HepG2 (cell line): ENCODE data around the gene SERINC1. TPM values are rescaled to one million over a fixed set of nuclear protein-coding genes. Genes with fewer than 3 reads are reported as not detected.

ENCODE experiments used
- CBX1 ChIP-seq: IDR thresholded peaks from one replicate; pipeline ENCODE4 v1.6.1; 2016; ENCODE audit warnings: antibody characterized with exemption, low read depth
- DR1 ChIP-seq: sonication (generic); formaldehyde crosslinking; IDR thresholded peaks from 2 replicates; pipeline ENCODE4 v1.8.0; 2021; ENCODE audit warnings: mild to moderate bottlenecking, missing genetic modification reagents, inconsistent platforms
- GTF3A ChIP-seq: sonication (generic); formaldehyde crosslinking; conservative IDR thresholded peaks from 2 replicates; pipeline ENCODE4 v1.4.0; 2020; ENCODE audit warnings: mild to moderate bottlenecking, missing genetic modification reagents
- ISX ChIP-seq: sonication (generic); formaldehyde crosslinking; conservative IDR thresholded peaks from 2 replicates; pipeline ENCODE4 v1.5.0; 2020; ENCODE audit warnings: missing genetic modification reagents
- MTF1 ChIP-seq: sonication (generic); formaldehyde crosslinking; IDR thresholded peaks from 2 replicates; pipeline ENCODE4 v1.5.0; 2020; ENCODE audit warnings: missing genetic modification reagents
- POGZ ChIP-seq: sonication (generic); formaldehyde crosslinking; IDR thresholded peaks from 2 replicates; pipeline ENCODE4 v1.4.0; 2020; ENCODE audit warnings: mild to moderate bottlenecking, missing genetic modification reagents
- RBFOX2 ChIP-seq: fragments of 200-400 bp; formaldehyde crosslinking; IDR thresholded peaks from 2 replicates; pipeline ENCODE4 v1.6.1; 2017; ENCODE audit warnings: low read depth, mild to moderate bottlenecking, low read length
- RELA ChIP-seq: sonication (generic); formaldehyde crosslinking; IDR thresholded peaks from 2 replicates; pipeline ENCODE4 v1.4.0; 2020; ENCODE audit warnings: missing genetic modification reagents
- RFXAP ChIP-seq: sonication (generic); formaldehyde crosslinking; IDR thresholded peaks from 2 replicates; pipeline ENCODE4 v1.4.0; 2020; ENCODE audit warnings: missing genetic modification reagents, borderline replicate concordance
- SALL2 ChIP-seq: sonication (generic); formaldehyde crosslinking; IDR thresholded peaks from 2 replicates; pipeline ENCODE4 v1.8.1; 2023; ENCODE audit warnings: mild to moderate bottlenecking, missing genetic modification reagents, inconsistent platforms
- SSRP1 ChIP-seq: IDR thresholded peaks from 2 replicates; pipeline ENCODE4 v1.6.1; 2016; ENCODE audit warnings: control low read depth
- TSC22D2 ChIP-seq: sonication (generic); formaldehyde crosslinking; IDR thresholded peaks from 2 replicates; pipeline ENCODE4 v1.5.1; 2020; ENCODE audit warnings: missing genetic modification reagents, mild to moderate bottlenecking, borderline replicate concordance
- ZBTB25 ChIP-seq: IDR thresholded peaks from 2 replicates; pipeline ENCODE4 v1.6.1; 2018; ENCODE audit warnings: missing genetic modification reagents
- ZBTB46 ChIP-seq: sonication (generic); formaldehyde crosslinking; IDR thresholded peaks from 2 replicates; pipeline ENCODE4 v1.4.0; 2020; ENCODE audit warnings: mild to moderate bottlenecking, missing genetic modification reagents, borderline replicate concordance
- ZNF350 ChIP-seq: sonication (generic); formaldehyde crosslinking; IDR thresholded peaks from 2 replicates; pipeline ENCODE4 v1.4.0; 2020; ENCODE audit warnings: mild to moderate bottlenecking, low read depth, missing genetic modification reagents, borderline replicate concordance
- ZNF513 ChIP-seq: sonication (generic); formaldehyde crosslinking; conservative IDR thresholded peaks from 2 replicates; pipeline ENCODE4 v1.5.0; 2020; ENCODE audit warnings: missing genetic modification reagents
- ZSCAN31 ChIP-seq: sonication (generic); formaldehyde crosslinking; IDR thresholded peaks from 2 replicates; pipeline ENCODE4 v1.5.0; 2020; ENCODE audit warnings: low read depth, mild to moderate bottlenecking, missing genetic modification reagents
- polyA plus RNA-seq, 8 experiments: library from polyadenylated mRNA; depleted of rRNA in 3 of 8; stranded (reverse) in 7 of 8; unstranded in 1 of 8; fragments of >200 nt; fragmentation: Illumina TruSeq in 4 of 8; extraction: Trizol in 4 of 8; gene quantifications; 2 replicates each; pipeline versions ENCODE4 v1.2.1 to v1.2.3, GENCODE V29; 2011 to 2016; ENCODE audit warnings: low read depth in 4 of 8, missing spikeins in 1 of 8, mixed read lengths in 1 of 8; ENCODE audit not compliant: insufficient read depth in 1 of 8
- total RNA-seq, 5 experiments: library from RNA; depleted of rRNA; stranded (reverse); fragments of >200 nt; fragmentation: Illumina TruSeq; extraction: Trizol; gene quantifications; 2 replicates each; pipeline ENCODE4 v1.2.3, GENCODE V29; 2016; ENCODE audit warnings: low read depth in 1 of 5
- TF ChIP-seq, protein P1 (sequence below): sonication (generic); formaldehyde crosslinking; IDR thresholded peaks from 2 replicates; pipeline ENCODE4 v1.5.0; 2020; ENCODE audit warnings: mild to moderate bottlenecking, missing genetic modification reagents
- TF ChIP-seq, protein P2 (sequence below): sonication (generic); formaldehyde crosslinking; IDR thresholded peaks from 2 replicates; pipeline ENCODE4 v1.5.0; 2020; ENCODE audit warnings: mild to moderate bottlenecking, missing genetic modification reagents

The SERINC1 gene
- total and polyA plus RNA-seq, 2 of the 13 experiments (the other 11 are each of a cell fraction or from before 2014, with no cell fraction given): 93.5 to 112 TPM

GRCh38 chr6:122471107-122472021 is at the start of gene SERINC1 (continued):
- TF ChIP-seq ZSCAN31 (CRISPR knock-in tag): peak; percentile 94
- TF ChIP-seq, protein P1, sequence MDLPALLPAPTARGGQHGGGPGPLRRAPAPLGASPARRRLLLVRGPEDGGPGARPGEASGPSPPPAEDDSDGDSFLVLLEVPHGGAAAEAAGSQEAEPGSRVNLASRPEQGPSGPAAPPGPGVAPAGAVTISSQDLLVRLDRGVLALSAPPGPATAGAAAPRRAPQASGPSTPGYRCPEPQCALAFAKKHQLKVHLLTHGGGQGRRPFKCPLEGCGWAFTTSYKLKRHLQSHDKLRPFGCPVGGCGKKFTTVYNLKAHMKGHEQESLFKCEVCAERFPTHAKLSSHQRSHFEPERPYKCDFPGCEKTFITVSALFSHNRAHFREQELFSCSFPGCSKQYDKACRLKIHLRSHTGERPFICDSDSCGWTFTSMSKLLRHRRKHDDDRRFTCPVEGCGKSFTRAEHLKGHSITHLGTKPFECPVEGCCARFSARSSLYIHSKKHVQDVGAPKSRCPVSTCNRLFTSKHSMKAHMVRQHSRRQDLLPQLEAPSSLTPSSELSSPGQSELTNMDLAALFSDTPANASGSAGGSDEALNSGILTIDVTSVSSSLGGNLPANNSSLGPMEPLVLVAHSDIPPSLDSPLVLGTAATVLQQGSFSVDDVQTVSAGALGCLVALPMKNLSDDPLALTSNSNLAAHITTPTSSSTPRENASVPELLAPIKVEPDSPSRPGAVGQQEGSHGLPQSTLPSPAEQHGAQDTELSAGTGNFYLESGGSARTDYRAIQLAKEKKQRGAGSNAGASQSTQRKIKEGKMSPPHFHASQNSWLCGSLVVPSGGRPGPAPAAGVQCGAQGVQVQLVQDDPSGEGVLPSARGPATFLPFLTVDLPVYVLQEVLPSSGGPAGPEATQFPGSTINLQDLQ (CRISPR knock-in tag): no peak
- TF ChIP-seq MTF1 (CRISPR knock-in tag): no peak
- TF ChIP-seq ZNF513 (CRISPR knock-in tag): no peak
- peak; percentile 57; the same call in 1 of the 2 replicates for TF ChIP-seq RFXAP (CRISPR knock-in tag)
- TF ChIP-seq CBX1: peak; percentile 28
- peak; percentile 66; the same call in 1 of the 2 replicates for TF ChIP-seq SALL2 (CRISPR knock-in tag)
- peak; percentile 81; the same call in 1 of the 2 replicates for TF ChIP-seq DR1 (CRISPR knock-in tag)
- TF ChIP-seq ZBTB25 (CRISPR knock-in tag): peak; percentile 86; the same call in 1 of the 2 replicates
- TF ChIP-seq, protein P2, sequence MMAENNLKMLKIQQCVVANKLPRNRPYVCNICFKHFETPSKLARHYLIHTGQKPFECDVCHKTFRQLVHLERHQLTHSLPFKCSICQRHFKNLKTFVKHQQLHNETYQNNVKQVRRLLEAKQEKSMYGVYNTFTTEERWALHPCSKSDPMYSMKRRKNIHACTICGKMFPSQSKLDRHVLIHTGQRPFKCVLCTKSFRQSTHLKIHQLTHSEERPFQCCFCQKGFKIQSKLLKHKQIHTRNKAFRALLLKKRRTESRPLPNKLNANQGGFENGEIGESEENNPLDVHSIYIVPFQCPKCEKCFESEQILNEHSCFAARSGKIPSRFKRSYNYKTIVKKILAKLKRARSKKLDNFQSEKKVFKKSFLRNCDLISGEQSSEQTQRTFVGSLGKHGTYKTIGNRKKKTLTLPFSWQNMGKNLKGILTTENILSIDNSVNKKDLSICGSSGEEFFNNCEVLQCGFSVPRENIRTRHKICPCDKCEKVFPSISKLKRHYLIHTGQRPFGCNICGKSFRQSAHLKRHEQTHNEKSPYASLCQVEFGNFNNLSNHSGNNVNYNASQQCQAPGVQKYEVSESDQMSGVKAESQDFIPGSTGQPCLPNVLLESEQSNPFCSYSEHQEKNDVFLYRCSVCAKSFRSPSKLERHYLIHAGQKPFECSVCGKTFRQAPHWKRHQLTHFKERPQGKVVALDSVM: peak; percentile 48; the same call in 1 of the 2 replicates
- TF ChIP-seq GTF3A: 0 out of 2 replicates have a peak, but pooled peaks have one; percentile 45
- peak; percentile 81; the same call in 1 of the 2 replicates for TF ChIP-seq RELA (CRISPR knock-in tag)
- TF ChIP-seq POGZ (CRISPR knock-in tag): peak; percentile 95
- peak; percentile 40; the same call in 1 of the 2 replicates for TF ChIP-seq SSRP1 (CRISPR knock-in tag)
- TF ChIP-seq RBFOX2: peak; percentile 80
- TF ChIP-seq ZBTB46 (CRISPR knock-in tag): no peak
- TF ChIP-seq ZNF350 (CRISPR knock-in tag): peak; percentile 77; the same call in 1 of the 2 replicates
- TF ChIP-seq ISX (CRISPR knock-in tag): no peak
- TF ChIP-seq TSC22D2 (CRISPR knock-in tag): peak; percentile 45; the same call in 1 of the 2 replicates
